Measurements from ENCODE around the gene SFTPB.

SFTPB gene

GRCh38 chr2:85665264-85665937, 2.6 kb downstream of the SFTPB start:
- CTCF ChIA-PET = interaction anchor here (0.6 to 1.8 kb wide), 4 partner anchors 13 to 152 kb away, joined by 3 to 5 read pairs (median 4); no protein-coding TSS in a partner anchor
- TF ChIP-seq SP7 (tag by site-specific recombination; IDR thresholded peaks at IDR 0.05) (no peak), ZNF501 (tag by site-specific recombination; IDR thresholded peaks at IDR 0.05) (no peak), ZNF302 (tag by site-specific recombination; IDR thresholded peaks at IDR 0.05; ENCODE audit: low read depth) (no peak), KLF1 (tag by site-specific recombination; IDR thresholded peaks at IDR 0.05) (no peak), ZNF558 (tag by site-specific recombination; IDR thresholded peaks at IDR 0.05) (no peak), MZF1 (tag by site-specific recombination; IDR thresholded peaks at IDR 0.05; ENCODE audit: borderline replicate concordance) (no peak), ZNF629 (tag by site-specific recombination; IDR thresholded peaks at IDR 0.05) (no peak), ZBTB20 (tag by site-specific recombination; IDR thresholded peaks at IDR 0.05) (no peak), ZNF174 (tag by site-specific recombination; IDR thresholded peaks at IDR 0.05) (no peak), ZNF48 (tag by site-specific recombination; IDR thresholded peaks at IDR 0.05) (no peak), ZNF514 (tag by site-specific recombination; IDR thresholded peaks at IDR 0.05) (no peak), KLF9 (tag by site-specific recombination; IDR thresholded peaks at IDR 0.05; ENCODE audit: low read depth) (no peak)
- TF ChIP-seq, protein P1, sequence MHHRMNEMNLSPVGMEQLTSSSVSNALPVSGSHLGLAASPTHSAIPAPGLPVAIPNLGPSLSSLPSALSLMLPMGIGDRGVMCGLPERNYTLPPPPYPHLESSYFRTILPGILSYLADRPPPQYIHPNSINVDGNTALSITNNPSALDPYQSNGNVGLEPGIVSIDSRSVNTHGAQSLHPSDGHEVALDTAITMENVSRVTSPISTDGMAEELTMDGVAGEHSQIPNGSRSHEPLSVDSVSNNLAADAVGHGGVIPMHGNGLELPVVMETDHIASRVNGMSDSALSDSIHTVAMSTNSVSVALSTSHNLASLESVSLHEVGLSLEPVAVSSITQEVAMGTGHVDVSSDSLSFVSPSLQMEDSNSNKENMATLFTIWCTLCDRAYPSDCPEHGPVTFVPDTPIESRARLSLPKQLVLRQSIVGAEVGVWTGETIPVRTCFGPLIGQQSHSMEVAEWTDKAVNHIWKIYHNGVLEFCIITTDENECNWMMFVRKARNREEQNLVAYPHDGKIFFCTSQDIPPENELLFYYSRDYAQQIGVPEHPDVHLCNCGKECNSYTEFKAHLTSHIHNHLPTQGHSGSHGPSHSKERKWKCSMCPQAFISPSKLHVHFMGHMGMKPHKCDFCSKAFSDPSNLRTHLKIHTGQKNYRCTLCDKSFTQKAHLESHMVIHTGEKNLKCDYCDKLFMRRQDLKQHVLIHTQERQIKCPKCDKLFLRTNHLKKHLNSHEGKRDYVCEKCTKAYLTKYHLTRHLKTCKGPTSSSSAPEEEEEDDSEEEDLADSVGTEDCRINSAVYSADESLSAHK (tag by site-specific recombination; IDR thresholded peaks at IDR 0.05) = no peak
- no peaks in the 10 kb centered on the region for H3K36me3 ChIP-seq (ENCODE audit: control insufficient read depth in 2 of 2, insufficient read depth in 1 of 2, low read length in 2 of 2)
- no peaks in the 10 kb centered on the region for H3K4me1 ChIP-seq (ENCODE audit: control insufficient read depth, insufficient read depth, low read length)
- no peak overlapping the region for H3K4me3 ChIP-seq (ENCODE audit: low read depth, low read length)
- no peaks in the 10 kb centered on the region for H3K9me3 ChIP-seq (ENCODE audit: control insufficient read depth, insufficient read depth, low read depth, low read length)
- POLR2A ChIA-PET = interaction anchor here (0.6 kb wide), 1 partner anchor 88 kb away, joined by 4 read pairs; the partner anchor contains the start of gene ATOH8
- H3K27ac ChIP-seq (ENCODE audit: extremely low read depth, low read depth, low read length) = no peak overlapping the region

DNA sequence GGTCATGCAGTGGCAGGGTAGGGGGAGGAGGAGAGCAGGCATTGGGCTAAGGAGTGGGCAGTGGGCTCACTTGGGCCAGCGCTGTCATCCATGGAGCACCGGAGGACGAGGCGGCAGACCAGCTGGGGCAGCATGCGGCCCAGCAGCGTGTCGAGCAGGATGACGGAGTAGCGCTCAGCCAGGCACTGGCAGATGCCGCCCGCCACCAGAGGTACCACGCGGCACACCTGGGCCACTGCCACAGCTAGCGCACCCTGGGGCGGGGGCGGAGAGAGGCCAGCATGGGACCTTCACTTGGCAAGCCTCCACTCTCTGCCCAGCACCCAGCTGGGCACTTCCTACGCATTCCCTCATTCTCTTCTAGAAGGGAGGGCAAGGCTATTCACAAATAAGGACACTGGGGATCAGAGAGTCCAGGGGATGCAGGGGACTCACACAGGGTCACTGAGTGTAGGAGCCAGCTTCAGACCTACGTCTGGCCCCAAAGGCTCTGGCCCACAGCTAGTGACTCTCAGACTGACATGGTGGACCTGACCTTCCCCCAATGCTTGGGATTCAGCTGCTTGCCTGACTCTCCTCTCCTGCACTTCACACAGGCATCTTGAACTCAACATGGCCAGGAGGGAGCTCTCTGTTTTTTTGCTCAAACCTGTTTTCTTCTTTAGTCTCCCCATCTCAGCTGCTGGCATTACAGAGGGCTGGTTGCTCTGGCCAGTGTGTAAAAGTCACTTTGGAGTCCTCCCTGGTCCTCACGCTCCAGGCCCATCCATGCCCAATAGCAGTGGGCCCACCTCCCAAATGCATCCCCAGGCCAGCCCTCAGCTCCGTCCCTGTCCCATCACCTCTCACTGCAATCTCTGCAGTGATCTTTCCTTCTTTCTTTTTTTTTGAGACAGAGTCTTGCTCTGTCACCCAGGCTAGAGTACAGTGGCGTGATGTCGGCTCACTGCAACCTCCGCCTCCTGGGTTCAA, 4.1 kb downstream of the SFTPB start:
- Histone ChIP-seq H3K9me3 (ENCODE audit: control insufficient read depth, insufficient read depth, low read depth, low read length) (no peaks in the 10 kb centered on the region), H3K36me3 (ENCODE audit: control insufficient read depth in 2 of 2, insufficient read depth in 1 of 2, low read length in 2 of 2) (no peaks in the 10 kb centered on the region), H3K4me1 (ENCODE audit: control insufficient read depth, insufficient read depth, low read length) (no peaks in the 10 kb centered on the region), H3K27ac (ENCODE audit: extremely low read depth, low read depth, low read length) (no peak overlapping the region), H3K4me3 (ENCODE audit: low read depth, low read length) (no peak overlapping the region)
- ChIA-PET POLR2A (no interaction called here), CTCF (interaction anchor here (0.6 to 1.8 kb wide), 2 partner anchors 27 to 44 kb away, joined by 3 to 5 read pairs; no protein-coding TSS in a partner anchor)
- no peak for TF ChIP-seq PBX3 (CRISPR knock-in tag; IDR thresholded peaks at IDR 0.05)
- no peak for TF ChIP-seq ZNF221 (tag by site-specific recombination; IDR thresholded peaks at IDR 0.05; ENCODE audit: borderline replicate concordance)
- TF ChIP-seq ZBTB8A (tag by site-specific recombination; IDR thresholded peaks at IDR 0.05) = no peak
- TF ChIP-seq ZNF266 (tag by site-specific recombination; IDR thresholded peaks at IDR 0.05; ENCODE audit: low read depth) = no peak
- no peak for TF ChIP-seq ZNF37A (tag by site-specific recombination; IDR thresholded peaks at IDR 0.05)
- TF ChIP-seq ZBTB26 (tag by site-specific recombination; optimal IDR thresholded peaks at IDR 0.05) = no peak
- no peak for TF ChIP-seq ZNF112 (tag by site-specific recombination; IDR thresholded peaks at IDR 0.05)
- no peak for TF ChIP-seq ZBTB7A (tag by site-specific recombination; IDR thresholded peaks at IDR 0.05; ENCODE audit: low read depth)
- TF ChIP-seq ZNF140 (tag by site-specific recombination; IDR thresholded peaks at IDR 0.05) = no peak
